Loucy (cell line): Measurements from ENCODE around the gene KLK8.

Experiments
- H2AFZ ChIP-seq: fragments of 200-600 bp; sonication (generic); 2 replicates; pipeline ENCODE4 v1.6.0; 2016; ENCODE audit warnings: antibody characterized with exemption, mild to moderate bottlenecking, low read length, moderate library complexity
- H3F3A ChIP-seq: fragments of 200-600 bp; 2 replicates; pipeline ENCODE4 v1.6.0; 2016; ENCODE audit warnings: antibody characterized with exemption, low read depth, mild to moderate bottlenecking
- H3K27me3 ChIP-seq: fragments of 200-600 bp; sonication (generic); 2 replicates; pipeline ENCODE4 v1.6.1; 2014; ENCODE audit warnings: low read length, mild to moderate bottlenecking; ENCODE audit not compliant: insufficient read depth, poor library complexity, severe bottlenecking
- H3K36me3 ChIP-seq: fragments of 200-600 bp; sonication (generic); 2 replicates; pipeline ENCODE4 v1.6.1; 2016; ENCODE audit warnings: low read length; ENCODE audit not compliant: insufficient read depth
- H3K4me1 ChIP-seq: fragments of 200-600 bp; sonication (generic); 2 replicates; pipeline ENCODE4 v1.5.1; 2014; ENCODE audit warnings: low read length, mild to moderate bottlenecking; ENCODE audit not compliant: insufficient read depth, poor library complexity, severe bottlenecking
- H3K4me2 ChIP-seq: fragments of 200-600 bp; sonication (generic); 2 replicates; pipeline ENCODE4 v1.6.0; 2014; ENCODE audit warnings: antibody characterized with exemption, low read length, low read depth, mild to moderate bottlenecking; ENCODE audit not compliant: poor library complexity, severe bottlenecking
- H3K4me3 ChIP-seq: fragments of 200-600 bp; sonication (generic); 2 replicates; pipeline ENCODE4 v1.5.1; 2014; ENCODE audit warnings: low read length, mild to moderate bottlenecking, mixed read lengths; ENCODE audit not compliant: poor library complexity, severe bottlenecking
- H3K79me2 ChIP-seq: fragments of 200-600 bp; sonication (generic); 2 replicates; pipeline ENCODE4 v1.6.1; 2014; ENCODE audit warnings: low read length; ENCODE audit not compliant: insufficient read depth
- H3K9ac ChIP-seq: fragments of 200-600 bp; sonication (generic); 2 replicates; pipeline ENCODE4 v1.6.0; 2014; ENCODE audit warnings: mild to moderate bottlenecking, low read depth, low read length, moderate library complexity; ENCODE audit not compliant: poor library complexity, severe bottlenecking
- H3K9me2 ChIP-seq: fragments of 200-600 bp; sonication (generic); replicated peaks from 2 replicates; pipeline ENCODE4 v1.6.1; 2016; ENCODE audit warnings: low read depth, low read length, mixed read lengths
- H3K9me3 ChIP-seq: fragments of 200-600 bp; sonication (generic); 2 replicates; pipeline ENCODE4 v1.6.1; 2014; ENCODE audit warnings: mild to moderate bottlenecking, antibody characterized with exemption, low read length, low read depth; ENCODE audit not compliant: insufficient read depth
- H4K20me1 ChIP-seq: fragments of 200-600 bp; sonication (generic); 2 replicates; pipeline ENCODE4 v1.6.0; 2014; ENCODE audit warnings: antibody characterized with exemption, low read length, mild to moderate bottlenecking; ENCODE audit not compliant: insufficient read depth, poor library complexity, severe bottlenecking
- CTCF ChIP-seq: fragments of 200-600 bp; sonication (generic); conservative IDR thresholded peaks from 2 replicates; pipeline ENCODE4 v1.5.1; 2014; ENCODE audit warnings: mild to moderate bottlenecking, antibody characterized with exemption, low read length
- EZH2phosphoT487 ChIP-seq: fragments of 200-600 bp; IDR thresholded peaks from 2 replicates; pipeline ENCODE4 v1.6.1; 2018; ENCODE audit warnings: antibody characterized with exemption, mild to moderate bottlenecking, moderate library complexity, borderline replicate concordance

KLK8 gene

GRCh38 chr19:50982186-50982585, 19.2 kb downstream of the KLK8 start:
- no peaks in the 10 kb centered on the region for H4K20me1 ChIP-seq
- H3K4me2 ChIP-seq, result no peak overlapping the region
- H3K9me3 ChIP-seq, result no peaks in the 10 kb centered on the region; the same call in 1 of the 2 replicates
- H3K9me2 ChIP-seq, result no peaks in the 10 kb centered on the region
- no peaks in the 10 kb centered on the region for H3K4me1 ChIP-seq
- H3F3A ChIP-seq, result no peaks in the 10 kb centered on the region
- no peak for TF ChIP-seq EZH2phosphoT487
- TF ChIP-seq CTCF, result no peak
- H3K79me2 ChIP-seq, result no peaks in the 10 kb centered on the region
- no peak overlapping the region for H2AFZ ChIP-seq
- H3K9ac ChIP-seq, result no peak overlapping the region
- no peaks in the 10 kb centered on the region for H3K36me3 ChIP-seq
- no peaks in the 10 kb centered on the region for H3K27me3 ChIP-seq
- H3K4me3 ChIP-seq, result no peak overlapping the region

- Histone ChIP-seq H3K9me3 (no peaks in the 10 kb centered on the region; the same call in 1 of the 2 replicates), H3K79me2 (no peaks in the 10 kb centered on the region), H3K4me1 (no peaks in the 10 kb centered on the region), H3K4me2 (no peak overlapping the region), H3K9me2 (no peaks in the 10 kb centered on the region), H3K4me3 (no peak overlapping the region), H2AFZ (no peak overlapping the region), H3K27me3 (no peaks in the 10 kb centered on the region), H3K9ac (no peak overlapping the region), H3F3A (no peaks in the 10 kb centered on the region), H4K20me1 (no peaks in the 10 kb centered on the region), H3K36me3 (no peaks in the 10 kb centered on the region)
- TF ChIP-seq CTCF (no peak), EZH2phosphoT487 (no peak)
Observed at GRCh38 chr19:50981587-50982146, 19.7 kb downstream of the KLK8 start.

- TF ChIP-seq EZH2phosphoT487 (no peak), CTCF (no peak)
- Histone ChIP-seq H3K9me2 (no peaks in the 10 kb centered on the region), H3K4me1 (no peaks in the 10 kb centered on the region), H2AFZ (no peak overlapping the region), H3K4me3 (no peak overlapping the region), H3K9ac (no peak overlapping the region), H3K79me2 (no peaks in the 10 kb centered on the region), H3K36me3 (no peaks in the 10 kb centered on the region), H4K20me1 (no peaks in the 10 kb centered on the region), H3K27me3 (no peaks in the 10 kb centered on the region), H3K9me3 (no peaks in the 10 kb centered on the region), H3K4me2 (no peak overlapping the region), H3F3A (no peaks in the 10 kb centered on the region)
Observed at GRCh38 chr19:50980208-50980607, 21.2 kb downstream of the KLK8 start.
